Neuronal stem cell (in vitro differentiated cells): ENCODE measurements around the gene SCD.
A peak's percentile ranks its signal among the peaks of the same experiment; 100 is the strongest.

Experiments
- DNase-seq: peaks from one replicate; pipeline ENCODE4 v3.0.0-alpha.2; 2013; ENCODE audit warnings: low spot score
- H2AFZ ChIP-seq: one replicate; pipeline ENCODE4 v1.6.1; 2013; ENCODE audit warnings: mild to moderate bottlenecking, low read length, inconsistent platforms
- H2AK5ac ChIP-seq: 2 replicates; pipeline ENCODE4 v1.6.1; 2013; ENCODE audit warnings: low read depth, mild to moderate bottlenecking, inconsistent platforms, low read length, moderate library complexity, mixed read lengths
- H2BK120ac ChIP-seq: 2 replicates; pipeline ENCODE4 v1.6.1; 2013; ENCODE audit warnings: low read depth, mild to moderate bottlenecking, inconsistent platforms, low read length, moderate library complexity, mixed read lengths
- H2BK12ac ChIP-seq: one replicate; pipeline ENCODE4 v1.6.1; 2013; ENCODE audit warnings: low read length, inconsistent platforms
- H2BK15ac ChIP-seq: 2 replicates; pipeline ENCODE4 v1.6.1; 2013; ENCODE audit warnings: mild to moderate bottlenecking, low read length, inconsistent platforms, mixed read lengths
- H2BK5ac ChIP-seq: one replicate; pipeline ENCODE4 v1.6.1; 2013; ENCODE audit warnings: inconsistent platforms, mild to moderate bottlenecking, low read length, moderate library complexity
- H3K14ac ChIP-seq: one replicate; pipeline ENCODE4 v1.6.1; 2013; ENCODE audit warnings: low read length, inconsistent platforms
- H3K18ac ChIP-seq: 2 replicates; pipeline ENCODE4 v1.6.1; 2013; ENCODE audit warnings: low read length, inconsistent platforms
- H3K23ac ChIP-seq: 2 replicates; pipeline ENCODE4 v1.6.1; 2013; ENCODE audit warnings: low read depth, mild to moderate bottlenecking, mixed read lengths, low read length, inconsistent platforms; ENCODE audit not compliant: poor library complexity
- H3K27ac ChIP-seq: replicated peaks from 3 replicates; pipeline ENCODE4 v1.5.1; 2013; ENCODE audit warnings: low read length, inconsistent platforms
- H3K27me3 ChIP-seq, 3 experiments: 2 replicates each; pipeline ENCODE4 v1.6.1; 2013; ENCODE audit warnings: low read length in 3 of 3, mild to moderate bottlenecking in 2 of 3, inconsistent platforms in 1 of 3, low read depth in 1 of 3, mixed read lengths in 1 of 3, moderate library complexity in 1 of 3; ENCODE audit not compliant: control insufficient read depth in 3 of 3, insufficient read depth in 3 of 3
- H3K36me3 ChIP-seq, 2 donors: replicated peaks in 1 of 2; 2 replicates each; pipeline ENCODE4 v1.6.1; 2013; ENCODE audit warnings: low read length in 2 of 2; ENCODE audit not compliant: control insufficient read depth in 2 of 2, insufficient read depth in 2 of 2
- H3K4ac ChIP-seq: 2 replicates; pipeline ENCODE4 v1.6.1; 2013; ENCODE audit warnings: inconsistent platforms, mild to moderate bottlenecking, low read length, moderate library complexity
- H3K4me1 ChIP-seq, 2 donors: 1 replicate in 1 of 2; 2 replicates in 1 of 2; pipeline ENCODE4 v1.6.1; 2013; ENCODE audit warnings: low read length in 2 of 2, low read depth in 1 of 2; ENCODE audit not compliant: control insufficient read depth in 2 of 2, insufficient read depth in 1 of 2
- H3K4me2 ChIP-seq: one replicate; pipeline ENCODE4 v1.6.1; 2013; ENCODE audit warnings: mild to moderate bottlenecking, low read length, inconsistent platforms; ENCODE audit not compliant: insufficient read depth, poor library complexity, severe bottlenecking
- H3K4me3 ChIP-seq, 2 donors: 2 replicates each; pipeline ENCODE4 v1.5.1; 2013; ENCODE audit warnings: low read length in 2 of 2, mild to moderate bottlenecking in 2 of 2, inconsistent platforms in 1 of 2, moderate library complexity in 1 of 2
- H3K79me1 ChIP-seq: one replicate; pipeline ENCODE4 v1.6.1; 2013; ENCODE audit warnings: low read depth, mild to moderate bottlenecking, inconsistent platforms, low read length, moderate library complexity
- H3K9ac ChIP-seq: one replicate; pipeline ENCODE4 v1.6.1; 2013; ENCODE audit warnings: mild to moderate bottlenecking, low read depth, low read length, inconsistent platforms; ENCODE audit not compliant: poor library complexity
- H3K9me3 ChIP-seq, 2 donors: replicated peaks in 1 of 2; 2 replicates each; pipeline versions ENCODE3 to v1.6.1; 2013; ENCODE audit warnings: low read length in 2 of 2, mild to moderate bottlenecking in 2 of 2, inconsistent platforms in 1 of 2, low read depth in 1 of 2, mixed read lengths in 1 of 2, moderate library complexity in 1 of 2; ENCODE audit not compliant: control insufficient read depth in 2 of 2, insufficient read depth in 1 of 2
- H4K8ac ChIP-seq: one replicate; pipeline ENCODE4 v1.6.1; 2013; ENCODE audit warnings: low read depth, mild to moderate bottlenecking, inconsistent platforms, low read length, moderate library complexity
- H4K91ac ChIP-seq: one replicate; pipeline ENCODE4 v1.6.1; 2013; ENCODE audit warnings: low read length, low read depth, mild to moderate bottlenecking, inconsistent platforms; ENCODE audit not compliant: poor library complexity
- WGBS, 2 donors: extraction: QIAGEN DNeasy Blood & Tissue Kit; methylation state at CpG; one replicate each; pipeline ENCODE4 v1.1.7; 2013; ENCODE audit warnings: missing lambda C conversion rate in 2 of 2, mixed read lengths in 1 of 2; ENCODE audit not compliant: insufficient read length in 2 of 2, insufficient replicate concordance in 1 of 2; ENCODE audit errors: extremely low coverage in 2 of 2; 5-methylcytosine and 5-hydroxymethylcytosine counted together

The SCD gene

GRCh38 chr10:100353770-100354485, 6.9 kb downstream of the SCD start:
- no peak for DNase-seq
- no peak overlapping the region for H4K8ac ChIP-seq
- no peak overlapping the region for H3K9ac ChIP-seq
- H3K4me1 ChIP-seq = peaks cover 26 to 29% of the 10 kb centered on the region in 2 donors
- H2AFZ ChIP-seq = no peak overlapping the region
- H2BK120ac ChIP-seq = no peak overlapping the region
- no peak overlapping the region for H2BK12ac ChIP-seq
- WGBS, 2 donors = no CpG with 5 or more reads among the region's 6 CpGs
- no peak overlapping the region for H2BK5ac ChIP-seq
- no peak overlapping the region for H3K27ac ChIP-seq
- peaks cover 12% of the 10 kb centered on the region for H3K79me1 ChIP-seq
- H3K9me3 ChIP-seq = peaks cover 0 to 46% of the 10 kb centered on the region in 2 donors
- H3K4me3 ChIP-seq = no peak overlapping the region
- no peak overlapping the region for H3K14ac ChIP-seq
- peaks cover 80 to 97% of the 10 kb centered on the region in 2 donors for H3K36me3 ChIP-seq
- H3K4me2 ChIP-seq = no peak overlapping the region
- no peaks in the 10 kb centered on the region for H3K27me3 ChIP-seq
- no peak overlapping the region for H3K4ac ChIP-seq
- no peak overlapping the region for H4K91ac ChIP-seq
- H2AK5ac ChIP-seq = no peak overlapping the region
- H2BK15ac ChIP-seq = no peak overlapping the region
- no peak overlapping the region for H3K18ac ChIP-seq
- no peak overlapping the region for H3K23ac ChIP-seq

GRCh38 chr10:100355086-100355485, 8.1 kb downstream of the SCD start:
- Histone ChIP-seq H3K4ac (no peak overlapping the region), H3K23ac (no peak overlapping the region), H3K4me3 (no peak overlapping the region), H2BK12ac (no peak overlapping the region), H3K27me3 (no peaks in the 10 kb centered on the region), H2AK5ac (no peak overlapping the region), H4K8ac (no peak overlapping the region), H2AFZ (no peak overlapping the region), H3K27ac (no peak overlapping the region), H3K36me3 (peaks cover 79 to 97% of the 10 kb centered on the region in 2 donors), H3K9ac (no peak overlapping the region), H2BK5ac (no peak overlapping the region), H3K4me2 (no peak overlapping the region), H4K91ac (no peak overlapping the region), H3K4me1 (peaks cover 14 to 22% of the 10 kb centered on the region in 2 donors), H3K18ac (no peak overlapping the region), H2BK15ac (no peak overlapping the region), H3K79me1 (peaks cover 10% of the 10 kb centered on the region), H2BK120ac (no peak overlapping the region), H3K9me3 (peaks cover 0 to 44% of the 10 kb centered on the region in 2 donors), H3K14ac (no peak overlapping the region)
- DNase-seq = no peak
- WGBS, 2 donors = no CpG with 5 or more reads among the region's 4 CpGs

- peaks cover 77 to 97% of the 10 kb centered on the region in 2 donors for H3K36me3 ChIP-seq
- H2BK15ac ChIP-seq = no peak overlapping the region
- H3K27ac ChIP-seq = peak overlapping the region; percentile 24
These were observed 9.3 kb downstream of the SCD start for GRCh38 chr10:100356067-100357017.

More at GRCh38 chr10:100356067-100357017, 9.3 kb downstream of the SCD start:
- Histone ChIP-seq H3K18ac (no peak overlapping the region), H2BK120ac (no peak overlapping the region), H3K23ac (no peak overlapping the region), H3K9me3 (peaks cover 0 to 31% of the 10 kb centered on the region in 2 donors), H4K91ac (no peak overlapping the region), H3K4me2 (no peak overlapping the region), H3K4me1 (peaks cover 2 to 19% of the 10 kb centered on the region in 2 donors), H3K4ac (no peak overlapping the region), H2BK12ac (no peak overlapping the region), H2AK5ac (no peak overlapping the region), H4K8ac (no peak overlapping the region), H3K79me1 (peaks cover 6% of the 10 kb centered on the region), H2BK5ac (no peak overlapping the region), H3K4me3 (no peak overlapping the region), H3K27me3 (no peaks in the 10 kb centered on the region), H3K14ac (no peak overlapping the region), H3K9ac (no peak overlapping the region), H2AFZ (no peak overlapping the region)
- DNase-seq = no peak
- no CpG with 5 or more reads among the region's 14 CpGs for WGBS, 2 donors
